ENCODE results near the gene STARD10. TPM values are rescaled to one million over a fixed set of nuclear protein-coding genes. Genes with fewer than 3 reads are reported as not detected.

The STARD10 gene
- total RNA-seq, 1 experiment from 2014 or later = 1,283 TPM

DNA sequence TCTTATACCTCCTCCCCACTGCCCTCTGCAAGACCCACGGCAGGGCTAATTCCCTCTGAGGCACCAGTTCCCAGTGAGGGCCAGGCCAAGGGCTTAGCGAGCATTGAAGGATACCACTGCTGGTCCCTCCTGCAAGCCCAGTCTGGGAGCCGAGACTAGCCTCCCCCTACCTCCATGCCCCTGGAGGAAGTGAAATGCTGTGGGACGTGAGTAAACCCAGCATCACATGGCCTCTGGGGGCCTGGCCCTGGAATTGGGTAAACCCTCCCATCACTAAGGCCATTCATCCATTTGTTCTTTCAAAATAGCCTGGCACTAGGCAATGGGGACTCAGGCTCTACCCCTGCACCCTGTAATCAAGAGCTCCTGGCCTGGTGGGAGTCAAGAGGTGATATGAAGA, 66.3 kb downstream of the STARD10 start:
- DNase-seq (ENCODE audit: low spot score) = no peak

DNA sequence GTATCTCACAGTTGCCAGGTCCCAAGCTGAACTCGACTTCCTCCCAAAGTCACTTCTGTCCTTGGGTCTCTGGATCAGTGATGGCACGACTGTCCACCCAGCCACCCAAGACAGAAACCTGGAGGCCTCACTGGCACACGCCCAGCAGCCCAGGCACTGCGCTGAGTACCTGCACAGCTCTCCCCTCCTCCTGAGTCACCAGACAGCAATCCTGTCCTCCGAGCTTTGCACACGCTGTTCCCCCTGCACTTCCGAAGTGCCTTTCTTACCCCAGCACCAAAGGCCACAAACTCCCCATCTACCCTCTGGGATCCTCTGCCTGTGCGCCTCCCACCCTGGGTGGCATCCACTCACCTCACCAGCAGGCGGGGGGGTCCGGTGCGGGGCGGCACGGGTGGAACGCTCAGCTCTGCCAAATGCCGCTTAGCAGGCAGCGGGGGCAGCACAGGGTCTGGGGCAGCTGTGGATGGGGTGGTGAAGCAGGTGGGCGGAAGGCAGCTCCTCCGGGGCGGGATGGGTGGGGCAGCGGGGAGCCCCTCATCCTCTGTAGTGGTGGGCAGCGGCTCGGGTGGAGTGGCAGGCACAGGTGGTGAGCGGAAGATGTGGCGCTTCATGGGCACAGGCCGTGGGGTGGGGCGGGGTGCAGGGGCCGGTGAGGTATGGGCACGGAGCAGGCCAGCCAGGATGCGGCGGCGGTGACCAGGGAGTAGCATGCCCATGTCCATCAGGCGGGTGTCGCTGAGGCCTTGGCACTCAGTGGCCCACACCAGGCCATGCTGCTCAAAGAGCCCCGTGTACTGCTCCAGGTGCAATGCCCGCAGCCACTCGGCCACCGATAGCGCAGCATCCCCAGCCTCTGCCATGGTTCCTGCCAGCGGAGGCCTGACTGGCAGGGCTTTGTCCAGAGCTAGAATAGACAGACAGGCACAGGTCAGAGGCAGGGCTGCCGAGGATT, 67.3 kb downstream of the STARD10 start:
- no peak for DNase-seq (ENCODE audit: low spot score)

DNA sequence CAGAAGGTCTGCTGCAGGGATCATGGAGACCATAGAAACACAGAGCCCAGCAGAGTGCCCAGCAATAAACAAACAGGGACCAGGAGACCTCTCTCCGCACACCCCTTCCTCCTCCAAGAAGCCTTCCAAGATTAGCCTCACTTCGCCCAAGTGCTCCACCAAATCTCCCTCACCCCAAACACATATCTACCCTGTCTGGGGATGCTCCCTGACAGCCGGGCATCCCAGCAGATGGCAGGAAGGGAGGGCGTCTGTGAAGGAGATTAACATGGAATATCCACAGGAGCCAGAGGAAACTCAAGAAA, 68.2 kb downstream of the STARD10 start:
- no peak for DNase-seq (ENCODE audit: low spot score)

DNA sequence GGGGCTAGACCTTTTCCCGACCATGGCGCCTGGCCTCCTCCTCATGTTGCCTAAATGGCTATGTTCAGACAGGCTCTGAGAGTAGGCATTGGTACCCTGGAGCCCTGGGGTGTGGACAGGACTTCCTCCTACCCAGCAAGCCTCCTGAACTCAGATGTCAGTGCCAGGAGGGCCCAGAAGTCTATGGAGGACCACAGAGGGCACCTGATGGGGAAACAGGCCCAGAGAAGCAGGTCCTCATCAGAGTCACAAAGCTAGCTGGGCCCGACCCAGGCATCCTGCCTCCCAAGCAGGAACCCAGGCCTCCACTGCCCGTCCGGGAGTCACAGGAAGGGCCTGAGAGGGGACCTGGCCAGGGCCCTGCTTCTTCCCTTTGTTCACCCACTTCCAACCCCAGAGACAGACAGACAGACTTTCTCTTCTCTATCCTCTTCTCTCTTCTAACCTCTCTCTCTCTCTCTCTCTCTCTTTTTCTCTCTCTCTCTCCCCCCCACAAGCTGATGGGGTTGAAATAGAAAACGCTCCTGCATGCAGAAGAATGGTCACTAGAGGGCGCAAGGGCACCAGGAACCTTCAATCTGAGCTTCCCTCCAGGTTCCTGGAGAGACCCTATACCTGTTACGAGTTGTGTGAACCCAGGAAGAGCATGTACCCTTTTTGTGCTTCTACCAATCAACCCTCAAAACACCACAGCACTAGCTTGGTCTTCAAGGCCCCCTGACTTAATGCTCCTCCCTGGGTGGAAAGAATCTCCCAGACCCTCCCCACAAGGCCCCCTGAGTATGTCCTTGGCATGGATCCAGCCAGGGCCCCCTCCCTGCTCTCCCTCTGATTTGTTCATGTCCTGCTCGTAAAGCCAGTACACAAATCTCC, 68.8 kb downstream of the STARD10 start:
- peak; percentile 97 for DNase-seq (ENCODE audit: low spot score)

DNA sequence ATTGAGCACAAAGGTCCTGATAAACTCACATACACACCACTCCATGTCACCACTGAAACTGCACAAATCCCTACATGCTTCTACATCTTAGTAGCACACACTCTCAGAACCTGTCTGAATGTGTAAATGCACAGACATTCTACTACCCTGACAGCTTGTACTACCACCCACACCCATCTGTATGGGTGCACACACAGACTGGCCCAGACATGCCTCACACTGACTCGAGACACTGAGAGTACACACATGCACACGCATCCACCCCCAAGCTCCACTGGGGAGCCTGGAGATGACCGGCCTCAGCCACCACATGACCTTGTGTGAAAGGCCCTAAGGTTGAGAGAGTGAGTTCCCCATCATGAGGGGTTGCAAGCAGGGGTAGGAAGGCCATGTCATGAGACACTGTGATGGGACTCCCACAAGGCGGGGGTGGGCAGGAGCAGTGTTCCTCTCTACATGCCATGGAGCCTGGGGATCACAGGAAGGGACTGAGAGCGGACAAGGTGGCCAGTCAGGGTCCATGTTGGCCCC, 69.8 kb downstream of the STARD10 start:
- DNase-seq (ENCODE audit: low spot score) = no peak

DNA sequence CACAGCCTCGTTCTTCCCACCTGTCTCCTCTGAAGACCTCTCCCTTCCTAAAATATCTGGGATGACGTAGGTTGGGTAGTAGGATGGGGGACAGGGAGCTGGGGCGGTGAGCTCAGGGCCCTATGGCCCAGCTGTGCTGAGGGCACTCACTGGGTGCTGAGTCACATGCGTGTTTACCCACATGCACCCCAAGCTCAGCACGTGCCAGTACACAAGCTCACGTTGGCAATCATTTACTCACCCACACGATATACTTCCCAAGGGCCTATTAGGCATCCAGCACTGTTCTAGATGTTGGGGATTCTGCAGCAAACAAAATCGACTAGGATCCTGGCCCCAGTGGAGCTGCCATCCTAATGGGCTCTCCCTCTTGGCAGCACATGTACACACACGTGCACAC, 70.3 kb downstream of the STARD10 start:
- peak; percentile 9 for DNase-seq (ENCODE audit: low spot score)

DNA sequence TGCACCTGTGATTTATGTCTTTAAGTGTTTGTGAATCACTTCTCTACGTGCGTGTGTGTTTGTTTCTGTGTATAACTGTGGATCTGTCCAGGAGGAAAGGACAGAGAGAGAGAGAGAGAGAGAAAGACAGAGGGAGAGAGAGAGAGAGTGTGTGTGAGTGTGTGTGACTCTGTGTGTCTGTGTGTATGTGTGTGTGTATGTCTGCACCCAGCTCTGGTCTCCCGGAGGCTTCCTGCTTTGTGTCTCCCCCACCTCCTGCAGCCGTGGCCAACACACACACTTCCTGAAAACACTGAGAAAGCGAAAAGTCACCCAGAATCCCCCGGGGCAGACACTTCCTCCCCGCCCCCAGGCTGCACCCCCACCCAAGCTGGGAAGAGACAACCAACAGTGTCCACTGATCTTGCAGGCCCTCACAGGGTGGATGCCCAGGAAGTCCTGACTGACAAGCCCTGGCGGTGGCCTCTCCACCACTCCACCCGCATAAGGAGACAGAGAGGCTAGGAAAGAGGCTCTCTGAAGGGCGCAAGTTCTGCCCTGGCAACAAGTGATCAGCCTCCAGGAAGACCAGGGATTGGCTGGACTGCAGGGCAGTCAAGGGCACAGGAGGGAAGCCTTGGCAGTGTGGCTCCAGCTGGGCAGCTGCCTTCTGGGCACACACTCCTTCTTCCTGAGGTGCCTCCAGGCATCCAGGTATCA, 71.6 kb downstream of the STARD10 start:
- peak; percentile 95 for DNase-seq (ENCODE audit: low spot score)

DNA sequence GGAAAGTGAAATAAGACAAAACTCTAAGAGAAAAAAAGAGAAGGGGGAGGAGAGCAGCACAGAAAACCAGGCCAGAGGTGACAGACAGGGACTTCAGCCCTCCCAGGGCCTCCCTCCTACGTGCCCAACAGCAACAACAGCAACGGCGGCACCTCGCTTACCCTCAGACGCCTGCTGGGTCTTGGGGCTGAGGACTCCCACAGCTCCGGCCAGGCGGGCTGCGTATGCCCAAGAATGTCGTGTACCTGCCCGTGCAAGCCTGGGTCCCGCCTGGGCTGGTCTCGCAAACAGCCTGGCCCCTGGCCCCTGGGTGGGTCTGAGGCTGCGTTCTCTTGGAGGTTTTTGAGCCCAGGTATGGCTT, 72.2 kb downstream of the STARD10 start:
- DNase-seq (ENCODE audit: low spot score) = no peak

DNA sequence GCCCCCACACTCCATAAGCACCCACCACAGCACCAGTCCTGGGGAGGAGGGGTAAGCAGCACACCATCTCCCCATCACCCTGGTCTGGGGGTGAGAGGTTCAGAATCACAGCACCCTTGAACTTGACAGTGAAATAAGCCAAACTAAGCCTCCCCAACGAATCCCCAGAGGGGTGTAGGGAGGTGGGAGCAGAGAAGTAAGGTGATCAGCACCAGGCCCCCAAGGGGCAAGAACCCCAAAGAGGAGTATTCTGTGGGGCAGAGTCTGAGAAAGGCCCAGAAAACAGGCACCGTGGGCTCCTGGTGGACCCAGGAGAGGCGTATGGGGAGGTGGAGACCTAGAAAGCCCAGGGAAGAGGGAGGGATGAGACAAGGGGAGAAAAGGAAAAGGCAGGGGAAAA, 72.6 kb downstream of the STARD10 start:
- DNase-seq (ENCODE audit: low spot score) = no peak

DNA sequence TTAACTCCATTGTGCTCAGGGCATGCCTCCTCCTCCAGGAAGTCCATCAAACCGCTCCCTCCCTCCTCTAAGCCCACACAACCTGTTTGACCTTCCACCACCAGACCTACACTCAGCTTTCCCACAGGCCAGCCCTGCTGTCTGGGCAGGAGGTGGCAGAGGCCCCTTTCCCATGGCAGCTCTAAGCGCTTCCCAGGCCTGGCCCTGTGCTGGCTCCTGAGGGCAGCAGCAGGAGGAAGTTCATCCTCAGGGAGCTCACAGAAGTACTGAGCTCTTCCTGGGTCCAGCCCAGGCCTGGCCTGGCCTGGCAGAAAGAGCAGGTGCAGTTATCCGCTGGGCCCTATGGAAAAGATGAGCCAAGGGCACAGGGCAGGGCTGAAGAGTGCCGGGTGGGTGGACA, 73.1 kb downstream of the STARD10 start:
- peak; percentile 19 for DNase-seq (ENCODE audit: low spot score)

DNA sequence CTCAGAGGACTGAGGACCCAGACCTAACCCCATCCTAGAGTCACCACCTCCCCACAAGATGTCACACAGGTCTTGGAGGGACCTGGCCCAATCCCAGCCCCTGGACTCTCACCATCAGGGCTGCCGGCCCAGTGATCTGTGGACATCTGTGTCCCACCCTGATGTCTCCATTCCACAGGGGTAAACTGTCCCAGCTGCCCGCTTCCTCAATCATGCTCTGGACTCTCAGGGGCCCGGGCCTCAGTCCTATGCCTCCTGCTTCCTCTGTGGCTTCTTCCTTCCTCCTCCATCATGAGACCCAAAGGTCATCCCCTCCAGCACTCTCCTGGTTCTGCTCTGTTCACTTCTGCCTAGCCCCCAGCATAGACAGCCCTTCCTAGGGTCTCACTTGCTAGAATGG, 73.8 kb downstream of the STARD10 start:
- no peak for DNase-seq (ENCODE audit: low spot score)

DNA sequence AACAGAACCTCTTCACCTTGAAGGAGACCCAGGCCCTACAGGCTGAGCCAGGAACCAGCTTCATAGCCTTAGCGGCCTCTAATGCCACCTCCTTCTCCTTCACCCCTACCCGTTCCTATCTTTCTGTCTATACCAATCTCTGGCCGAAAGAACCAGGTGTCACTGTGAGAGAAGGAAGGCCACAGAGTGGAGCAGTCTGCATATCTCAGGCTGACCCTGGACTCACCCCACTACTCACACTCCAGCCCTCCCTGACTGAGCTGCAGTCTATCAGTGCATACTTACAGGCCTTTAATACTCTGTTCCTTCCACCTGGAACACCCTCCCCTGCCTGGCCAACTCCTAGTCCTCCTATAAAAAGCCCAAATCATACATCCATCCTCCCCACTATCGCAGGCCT, 74.3 kb downstream of the STARD10 start:
- DNase-seq (ENCODE audit: low spot score) = no peak

DNA sequence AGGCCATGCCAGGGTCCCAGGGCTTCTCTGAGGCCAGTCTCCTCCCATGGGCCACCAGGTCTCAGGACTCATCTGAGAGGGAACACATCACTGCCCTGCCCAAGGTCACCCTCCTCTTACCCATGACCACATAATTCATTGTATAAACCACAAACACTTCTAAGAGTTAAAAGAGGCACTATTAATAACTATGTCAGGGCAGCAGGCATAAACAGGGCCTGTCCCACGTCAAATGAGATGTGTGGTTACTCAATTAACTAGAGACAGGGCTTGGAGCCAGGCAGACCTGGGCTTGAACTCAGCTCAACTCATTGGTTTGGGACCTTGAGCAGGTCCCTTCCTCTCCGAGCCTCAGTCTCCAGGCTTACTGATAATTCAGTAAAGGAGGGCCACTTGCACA, 74.7 kb downstream of the STARD10 start:
- DNase-seq (ENCODE audit: low spot score) = no peak

DNA sequence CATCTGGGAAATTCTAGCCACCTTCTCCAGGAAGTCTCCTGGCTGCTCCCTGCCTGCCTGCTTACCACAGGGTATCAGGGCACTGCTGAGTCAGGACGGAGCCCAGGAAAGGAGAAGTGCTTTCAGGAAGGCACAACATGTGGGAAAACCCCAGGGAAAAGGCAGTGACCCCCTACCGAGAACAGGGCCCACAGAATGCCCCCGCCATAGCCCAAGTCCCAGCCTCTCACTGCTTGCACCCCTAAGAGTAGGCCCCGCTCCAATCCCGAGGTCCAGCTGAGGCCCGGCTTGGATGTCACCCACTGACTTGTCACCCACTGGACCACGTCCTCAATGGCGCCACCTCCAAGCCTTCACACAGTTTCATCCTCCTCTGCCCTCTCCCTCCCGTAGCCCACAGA, 75.7 kb downstream of the STARD10 start:
- DNase-seq (ENCODE audit: low spot score) = no peak

DNA sequence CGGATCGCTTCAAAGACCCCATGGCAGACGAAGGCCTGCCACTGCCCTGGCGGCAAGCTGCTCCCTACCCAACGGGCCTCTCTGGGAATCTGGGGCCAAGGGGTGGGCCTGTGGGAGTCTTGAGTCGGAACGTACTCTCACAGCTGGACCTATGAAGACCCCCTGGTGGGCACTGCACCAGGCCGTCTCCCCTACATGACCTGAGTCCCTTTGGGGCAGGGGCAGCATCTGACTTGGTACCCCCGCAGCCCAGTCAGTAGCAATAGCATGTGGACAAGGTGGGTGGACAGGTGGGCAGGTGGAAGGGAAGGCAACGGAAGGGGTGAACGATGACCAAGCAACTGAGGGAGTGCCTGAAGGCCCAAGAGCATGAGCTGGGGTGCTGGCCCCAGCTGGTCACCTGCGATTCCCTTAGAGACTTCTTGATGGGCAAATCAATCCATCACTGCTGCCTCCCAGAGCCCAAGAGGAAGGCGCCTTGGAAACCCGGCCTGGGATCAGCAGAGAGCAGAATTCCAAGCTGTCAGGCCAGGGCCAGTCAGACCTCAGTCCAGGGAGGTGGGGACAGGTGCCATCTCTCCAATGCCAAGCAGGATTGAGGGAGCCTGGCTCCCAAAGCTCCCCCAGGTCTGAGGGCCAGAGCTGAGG, 76.9 kb downstream of the STARD10 start:
- DNase-seq (ENCODE audit: low spot score) = no peak

DNA sequence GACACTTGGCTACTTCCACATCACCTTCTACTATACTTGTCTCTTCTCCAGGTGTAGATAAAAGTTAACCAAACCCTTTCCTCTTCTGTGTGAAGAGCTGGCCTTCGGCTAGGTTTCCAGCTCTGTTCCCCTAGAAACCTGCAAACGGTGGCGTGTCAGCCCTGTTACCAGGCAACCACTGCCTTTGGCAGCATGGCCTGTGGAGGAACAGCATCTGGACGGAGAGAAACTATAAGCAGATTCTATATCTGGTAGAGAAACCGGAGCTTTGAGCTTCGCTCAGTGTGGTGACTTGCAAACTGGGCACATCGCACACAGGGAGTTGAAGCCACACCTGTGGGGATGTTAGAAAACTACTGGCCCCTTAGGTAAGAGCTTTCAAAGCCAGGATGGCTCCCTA, 77.6 kb downstream of the STARD10 start:
- no peak for DNase-seq (ENCODE audit: low spot score)

DNA sequence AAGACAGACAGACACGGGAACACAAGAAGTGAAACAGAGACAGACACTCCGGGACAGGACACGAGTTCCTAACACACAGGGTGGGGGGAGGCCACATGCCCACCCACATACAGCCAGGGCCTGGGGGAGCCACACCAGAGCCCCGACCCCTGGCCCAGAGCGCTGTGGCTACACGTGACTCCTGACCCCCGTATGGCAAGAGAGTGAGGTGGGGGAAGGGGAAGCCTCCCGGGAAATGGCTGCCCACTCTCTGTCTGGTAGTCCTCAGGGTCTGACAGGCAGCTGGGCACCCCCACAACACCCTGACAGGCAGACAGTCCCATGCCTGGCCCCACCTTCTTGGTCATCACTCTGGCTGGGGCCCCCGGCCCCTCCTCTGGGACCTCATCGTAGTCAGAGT, 81.0 kb downstream of the STARD10 start:
- DNase-seq (ENCODE audit: low spot score) = no peak

DNA sequence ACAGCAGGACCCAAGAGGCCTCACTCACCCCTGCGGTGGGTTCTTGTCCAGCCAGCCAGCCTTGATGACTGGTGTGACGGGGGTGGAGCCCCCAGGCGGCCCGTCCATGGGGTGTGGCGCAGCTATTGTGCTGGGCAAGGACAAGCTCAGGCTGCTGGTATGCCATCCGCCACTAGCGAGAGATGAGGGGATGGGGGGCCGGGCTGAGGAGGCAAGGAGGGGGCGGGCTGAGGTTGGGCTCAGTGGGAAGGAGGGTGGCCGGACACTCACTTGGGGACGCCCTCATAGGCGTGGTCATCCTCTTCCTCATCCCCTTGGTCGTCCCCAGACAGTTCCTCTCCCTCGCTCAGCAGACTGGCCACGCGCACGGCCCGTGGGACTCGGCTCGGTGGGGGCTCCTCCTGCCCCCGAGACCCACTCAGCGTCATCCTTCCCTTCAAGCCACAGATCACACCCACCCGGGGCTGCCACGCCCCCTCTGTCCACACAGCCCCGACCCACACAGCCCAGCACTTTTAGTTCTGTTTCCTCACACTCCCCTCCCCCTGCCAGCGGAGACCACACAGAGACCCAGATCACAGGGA, 81.6 kb downstream of the STARD10 start:
- DNase-seq (ENCODE audit: low spot score) = no peak

DNA sequence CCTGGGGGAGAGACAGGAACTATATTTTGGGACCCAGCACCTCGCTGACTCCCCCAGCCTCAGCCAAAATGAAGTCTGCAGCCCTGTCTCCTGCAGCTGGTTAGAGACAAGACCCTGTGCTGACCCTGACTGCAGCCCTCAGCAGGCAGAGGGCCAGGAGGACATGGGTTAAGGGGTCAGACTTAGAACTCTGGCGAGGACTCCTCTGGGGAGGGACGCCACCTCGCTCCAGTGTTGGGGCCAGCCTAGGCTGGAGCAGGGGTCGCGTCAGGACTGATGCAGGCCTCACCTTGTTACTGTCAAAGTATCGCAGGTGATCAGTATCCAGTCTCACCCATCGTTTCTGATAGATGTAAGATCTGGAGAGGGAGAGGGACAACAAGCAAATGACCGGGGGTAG, 82.7 kb downstream of the STARD10 start:
- no peak for DNase-seq (ENCODE audit: low spot score)

DNA sequence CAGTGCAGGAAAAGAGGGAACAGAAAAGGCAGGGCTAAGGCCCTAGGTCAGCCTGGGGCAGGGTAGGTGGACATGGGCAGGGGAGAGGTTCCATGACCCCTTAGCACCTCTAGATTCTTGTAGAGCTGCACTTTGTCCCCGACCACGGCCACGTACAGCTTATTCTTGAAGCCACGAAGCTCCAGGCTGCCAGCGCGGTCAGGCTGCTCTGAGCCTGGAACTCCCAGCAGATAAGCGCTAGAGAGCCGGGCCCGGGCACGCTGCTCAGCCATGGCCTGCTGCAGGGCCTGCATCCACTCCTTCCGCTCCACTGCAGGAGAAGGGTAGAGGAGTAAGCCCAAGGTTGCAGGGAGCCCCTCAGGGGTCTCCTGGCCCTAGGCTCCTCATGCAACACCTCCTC, 83.6 kb downstream of the STARD10 start:
- no peak for DNase-seq (ENCODE audit: low spot score)
